H9 (cell line): ENCODE data around the gene EIF2B5. TPM values are rescaled to one million over a fixed set of nuclear protein-coding genes. Genes with fewer than 3 reads are reported as not detected.

Experiments used
- DNase-seq: peaks from one replicate; pipeline ENCODE4 v3.0.0-alpha.2; 2017
- H2AFZ ChIP-seq: one replicate; pipeline ENCODE4 v1.6.1; 2013; ENCODE audit warnings: mild to moderate bottlenecking, low read length, control low read depth, moderate library complexity
- H2AK5ac ChIP-seq: 2 replicates; pipeline ENCODE4 v1.6.1; 2013; ENCODE audit warnings: low read length, control low read depth, mixed read lengths; ENCODE audit not compliant: insufficient read length
- H2BK120ac ChIP-seq: one replicate; pipeline ENCODE4 v1.6.1; 2013; ENCODE audit warnings: low read depth, mild to moderate bottlenecking, low read length, control low read depth, inconsistent platforms; ENCODE audit not compliant: poor library complexity, severe bottlenecking
- H2BK12ac ChIP-seq: 2 replicates; pipeline ENCODE4 v1.6.1; 2013; ENCODE audit warnings: low read length, control low read depth, mixed read lengths, low read depth; ENCODE audit not compliant: insufficient read length
- H2BK15ac ChIP-seq: 2 replicates; pipeline ENCODE4 v1.6.1; 2013; ENCODE audit warnings: low read depth, low read length, control low read depth
- H2BK20ac ChIP-seq: one replicate; pipeline ENCODE4 v1.6.1; 2013; ENCODE audit warnings: low read depth, mild to moderate bottlenecking, low read length, control low read depth, inconsistent platforms; ENCODE audit not compliant: poor library complexity, severe bottlenecking
- H2BK5ac ChIP-seq: 2 replicates; pipeline ENCODE4 v1.6.1; 2013; ENCODE audit warnings: low read length, control low read depth, mixed read lengths; ENCODE audit not compliant: insufficient read length
- H3K14ac ChIP-seq: 2 replicates; pipeline ENCODE4 v1.6.1; 2013; ENCODE audit warnings: low read length, control low read depth; ENCODE audit not compliant: insufficient read depth
- H3K18ac ChIP-seq: 2 replicates; pipeline ENCODE4 v1.6.1; 2013; ENCODE audit warnings: low read depth, mild to moderate bottlenecking, mixed read lengths, low read length, control low read depth; ENCODE audit not compliant: insufficient read length
- H3K23ac ChIP-seq: 2 replicates; pipeline ENCODE4 v1.6.1; 2013; ENCODE audit warnings: low read length, control low read depth, mixed read lengths, low read depth; ENCODE audit not compliant: insufficient read length
- H3K23me2 ChIP-seq: 2 replicates; pipeline ENCODE4 v1.6.1; 2013; ENCODE audit warnings: low read depth, mild to moderate bottlenecking, mixed read lengths, low read length, control low read depth; ENCODE audit not compliant: insufficient read length, poor library complexity, severe bottlenecking
- H3K27ac ChIP-seq: 2 replicates; pipeline ENCODE4 v1.5.1; 2013; ENCODE audit warnings: low read length, control low read depth, mixed read lengths, low read depth; ENCODE audit not compliant: insufficient read length
- H3K27me3 ChIP-seq: 2 replicates; pipeline ENCODE4 v1.6.1; 2013; ENCODE audit warnings: low read length, control low read depth, inconsistent platforms; ENCODE audit not compliant: insufficient read depth
- H3K4ac ChIP-seq: 2 replicates; pipeline ENCODE4 v1.6.1; 2013; ENCODE audit warnings: low read depth, mild to moderate bottlenecking, control low read depth, inconsistent platforms, low read length, moderate library complexity
- H3K4me1 ChIP-seq: 2 replicates; pipeline ENCODE4 v1.6.1; 2013; ENCODE audit warnings: low read length, control low read depth, inconsistent platforms; ENCODE audit not compliant: insufficient read depth
- H3K4me2 ChIP-seq: 2 replicates; pipeline ENCODE4 v1.6.1; 2013; ENCODE audit warnings: low read length, control low read depth, mixed read lengths; ENCODE audit not compliant: insufficient read length, insufficient read depth
- H3K56ac ChIP-seq: 2 replicates; pipeline ENCODE4 v1.6.1; 2013; ENCODE audit warnings: low read depth, mild to moderate bottlenecking, mixed read lengths, low read length, control low read depth; ENCODE audit not compliant: insufficient read length
- H3K79me1 ChIP-seq: 2 replicates; pipeline ENCODE4 v1.6.1; 2013; ENCODE audit warnings: low read depth, mild to moderate bottlenecking, moderate library complexity, low read length, control low read depth, inconsistent platforms; ENCODE audit not compliant: insufficient read depth, poor library complexity, severe bottlenecking
- H3K79me2 ChIP-seq: 2 replicates; pipeline ENCODE4 v1.6.1; 2013; ENCODE audit warnings: low read length, control low read depth, inconsistent platforms; ENCODE audit not compliant: insufficient read depth
- H3K9ac ChIP-seq: 2 replicates; pipeline ENCODE4 v1.6.1; 2013; ENCODE audit warnings: low read length, control low read depth, mixed read lengths; ENCODE audit not compliant: insufficient read length; ENCODE audit errors: extremely low read depth
- H3K9me3 ChIP-seq: one replicate; pipeline ENCODE4 v1.6.1; 2013; ENCODE audit warnings: low read depth, low read length, inconsistent platforms; ENCODE audit not compliant: control insufficient read depth
- H3T11ph ChIP-seq: one replicate; pipeline ENCODE4 v1.6.1; 2013; ENCODE audit warnings: mild to moderate bottlenecking, low read length, control low read depth, inconsistent platforms
- H4K20me1 ChIP-seq: one replicate; pipeline ENCODE4 v1.6.1; 2013; ENCODE audit not compliant: control insufficient read depth, insufficient read length, insufficient read depth
- H4K5ac ChIP-seq: 2 replicates; pipeline ENCODE4 v1.6.1; 2013; ENCODE audit warnings: low read depth, mild to moderate bottlenecking, mixed read lengths, low read length, control low read depth; ENCODE audit not compliant: insufficient read length
- H4K8ac ChIP-seq: replicated peaks from 2 replicates; pipeline ENCODE4 v1.6.1; 2013; ENCODE audit warnings: low read length, control low read depth, mixed read lengths, low read depth; ENCODE audit not compliant: insufficient read length
- H4K91ac ChIP-seq: 2 replicates; pipeline ENCODE4 v1.6.1; 2013; ENCODE audit warnings: low read depth, mild to moderate bottlenecking, moderate library complexity, mixed read lengths, low read length, control low read depth; ENCODE audit not compliant: insufficient read length
- H3K27ac Mint-ChIP-seq, 3 experiments: 2 replicates in 2 of 3; 3 replicates in 1 of 3; pipeline ENCODE4 v1.8.0; 2020 to 2021; ENCODE audit warnings: mixed read lengths in 3 of 3, mild to moderate bottlenecking in 1 of 3, moderate library complexity in 1 of 3
- H3K27me3 Mint-ChIP-seq: 2 replicates; pipeline ENCODE4 v1.8.0; 2021; ENCODE audit warnings: low read depth, mild to moderate bottlenecking, moderate library complexity, mixed read lengths
- H3K36me3 Mint-ChIP-seq, 3 experiments: 2 replicates in 2 of 3; 3 replicates in 1 of 3; pipeline ENCODE4 v1.8.0; 2020 to 2021; ENCODE audit warnings: low read depth in 3 of 3, mixed read lengths in 3 of 3; ENCODE audit not compliant: insufficient read depth in 1 of 3
- H3K4me1 Mint-ChIP-seq, 2 experiments: 2 replicates each; pipeline ENCODE4 v1.8.0; 2020; ENCODE audit warnings: mixed read lengths in 2 of 2
- H3K4me3 Mint-ChIP-seq, 2 experiments: 2 replicates in 1 of 2; 3 replicates in 1 of 2; pipeline ENCODE4 v1.8.0; 2020 to 2021; ENCODE audit warnings: mild to moderate bottlenecking in 2 of 2, mixed read lengths in 2 of 2, moderate library complexity in 1 of 2
- H3K9me3 Mint-ChIP-seq, 2 experiments: 2 replicates in 1 of 2; 3 replicates in 1 of 2; pipeline ENCODE4 v1.8.0; 2020; ENCODE audit warnings: mild to moderate bottlenecking in 2 of 2, mixed read lengths in 2 of 2, moderate library complexity in 1 of 2
- WGBS: extraction: QIAGEN DNeasy Blood & Tissue Kit; methylation state at CpG from one replicate; pipeline ENCODE4 v1.1.7; 2013; ENCODE audit warnings: missing lambda C conversion rate, low lambda C conversion rate, mixed read lengths; ENCODE audit not compliant: insufficient read length; ENCODE audit errors: extremely low coverage; 5-methylcytosine and 5-hydroxymethylcytosine counted together
- total RNA-seq: library from RNA; stranded (reverse); gene quantifications from 2 replicates; pipeline ENCODE4 v1.2.1, GENCODE V29; 2021
- TF ChIP-seq, protein P1 (sequence below): fragments of 200-600 bp; sonication (generic); conservative IDR thresholded peaks from 3 replicates; pipeline ENCODE4 v1.8.0; 2021; ENCODE audit warnings: antibody characterized with exemption, mild to moderate bottlenecking

The EIF2B5 gene
- total RNA-seq, 1 experiment from 2014 or later: 42.0 TPM

DNA sequence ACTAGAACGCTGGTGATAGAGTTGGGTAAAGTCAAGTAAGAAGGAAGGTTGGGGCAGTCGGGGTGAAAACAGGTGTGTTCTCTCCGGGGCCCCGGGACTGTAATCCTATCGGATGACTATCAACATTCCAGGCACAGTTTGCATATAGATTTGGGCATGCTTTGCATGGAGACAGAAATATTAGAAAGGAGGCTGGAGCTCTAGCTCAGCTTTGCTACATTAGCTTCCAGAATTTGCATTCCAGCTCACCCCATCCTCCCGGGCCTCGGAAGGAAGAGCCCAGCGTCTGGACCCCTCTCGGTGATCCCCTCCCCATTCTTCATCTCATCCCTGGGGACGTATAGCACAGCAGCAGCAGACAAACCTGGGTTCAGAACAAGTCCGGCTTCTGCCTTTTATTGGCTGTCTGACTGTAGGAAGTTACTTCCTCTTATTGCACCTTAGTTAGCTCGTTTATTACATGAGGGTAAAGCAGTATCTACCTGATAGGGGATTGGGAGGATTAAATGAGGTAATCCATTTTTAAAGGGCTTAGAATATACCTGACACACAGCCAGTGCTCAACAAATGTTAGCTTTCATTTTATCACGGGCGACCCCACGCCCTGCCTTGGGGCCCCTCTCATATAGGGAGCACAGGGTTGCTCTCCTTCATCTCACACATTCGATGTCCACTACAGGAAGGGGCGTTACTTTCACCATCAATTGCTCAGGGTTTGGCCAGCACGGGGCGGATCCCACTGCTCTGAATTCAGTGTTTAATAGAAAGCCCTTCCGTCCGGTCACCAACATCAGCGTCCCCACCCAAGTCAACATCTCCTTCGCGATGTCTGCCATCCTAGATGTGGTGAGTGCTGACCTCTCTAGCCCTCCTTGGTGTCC, 35.1 kb upstream of the EIF2B5 start:
- TF ChIP-seq, protein P1, sequence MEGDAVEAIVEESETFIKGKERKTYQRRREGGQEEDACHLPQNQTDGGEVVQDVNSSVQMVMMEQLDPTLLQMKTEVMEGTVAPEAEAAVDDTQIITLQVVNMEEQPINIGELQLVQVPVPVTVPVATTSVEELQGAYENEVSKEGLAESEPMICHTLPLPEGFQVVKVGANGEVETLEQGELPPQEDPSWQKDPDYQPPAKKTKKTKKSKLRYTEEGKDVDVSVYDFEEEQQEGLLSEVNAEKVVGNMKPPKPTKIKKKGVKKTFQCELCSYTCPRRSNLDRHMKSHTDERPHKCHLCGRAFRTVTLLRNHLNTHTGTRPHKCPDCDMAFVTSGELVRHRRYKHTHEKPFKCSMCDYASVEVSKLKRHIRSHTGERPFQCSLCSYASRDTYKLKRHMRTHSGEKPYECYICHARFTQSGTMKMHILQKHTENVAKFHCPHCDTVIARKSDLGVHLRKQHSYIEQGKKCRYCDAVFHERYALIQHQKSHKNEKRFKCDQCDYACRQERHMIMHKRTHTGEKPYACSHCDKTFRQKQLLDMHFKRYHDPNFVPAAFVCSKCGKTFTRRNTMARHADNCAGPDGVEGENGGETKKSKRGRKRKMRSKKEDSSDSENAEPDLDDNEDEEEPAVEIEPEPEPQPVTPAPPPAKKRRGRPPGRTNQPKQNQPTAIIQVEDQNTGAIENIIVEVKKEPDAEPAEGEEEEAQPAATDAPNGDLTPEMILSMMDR: no peak
- Histone ChIP-seq H2AFZ (no peak overlapping the region), H2BK5ac (no peak overlapping the region), H2BK12ac (no peak overlapping the region), H3K23ac (no peak overlapping the region), H2BK20ac (no peak overlapping the region), H2BK120ac (no peak overlapping the region), H3K4me1 (no peaks in the 10 kb centered on the region), H3K79me1 (no peaks in the 10 kb centered on the region), H4K91ac (no peak overlapping the region), H3K18ac (no peak overlapping the region), H2AK5ac (no peak overlapping the region), H2BK15ac (no peak overlapping the region), H3K9me3 (no peaks in the 10 kb centered on the region), H3K56ac (no peak overlapping the region), H3K27ac (no peak overlapping the region), H3K27me3 (no peaks in the 10 kb centered on the region; the same call in 1 of the 2 replicates), H3K4me2 (no peak overlapping the region), H3K9ac (no peak overlapping the region), H3K14ac (no peak overlapping the region), H3K79me2 (no peaks in the 10 kb centered on the region), H4K5ac (no peak overlapping the region), H3K4ac (no peak overlapping the region), H4K20me1 (no peaks in the 10 kb centered on the region), H3T11ph (no peak overlapping the region), H3K23me2 (no peaks in the 10 kb centered on the region), H4K8ac (no peak overlapping the region)
- no CpG with 5 or more reads among the region's 24 CpGs for WGBS
- H3K27ac Mint-ChIP-seq: peak overlapping the region in 1 of 3 experiments; percentile 49; a peak in 2 of 7 replicates
- no peak for DNase-seq
- peaks cover 5% of the 10 kb centered on the region for H3K27me3 Mint-ChIP-seq
- H3K4me3 Mint-ChIP-seq: no peak overlapping the region
- H3K36me3 Mint-ChIP-seq: no peaks in the 10 kb centered on the region
- no peaks in the 10 kb centered on the region for H3K4me1 Mint-ChIP-seq
- no peaks in the 10 kb centered on the region for H3K9me3 Mint-ChIP-seq
